ENCODE measurements around the gene JAK1.
A peak's percentile ranks its signal among the peaks of the same experiment; 100 is the strongest.
"Not testable (repeated sequence)": the region's sequence is repeated elsewhere in the genome, so short reads cannot be mapped to it uniquely, and the experiment has no call there.

JAK1 gene

DNA sequence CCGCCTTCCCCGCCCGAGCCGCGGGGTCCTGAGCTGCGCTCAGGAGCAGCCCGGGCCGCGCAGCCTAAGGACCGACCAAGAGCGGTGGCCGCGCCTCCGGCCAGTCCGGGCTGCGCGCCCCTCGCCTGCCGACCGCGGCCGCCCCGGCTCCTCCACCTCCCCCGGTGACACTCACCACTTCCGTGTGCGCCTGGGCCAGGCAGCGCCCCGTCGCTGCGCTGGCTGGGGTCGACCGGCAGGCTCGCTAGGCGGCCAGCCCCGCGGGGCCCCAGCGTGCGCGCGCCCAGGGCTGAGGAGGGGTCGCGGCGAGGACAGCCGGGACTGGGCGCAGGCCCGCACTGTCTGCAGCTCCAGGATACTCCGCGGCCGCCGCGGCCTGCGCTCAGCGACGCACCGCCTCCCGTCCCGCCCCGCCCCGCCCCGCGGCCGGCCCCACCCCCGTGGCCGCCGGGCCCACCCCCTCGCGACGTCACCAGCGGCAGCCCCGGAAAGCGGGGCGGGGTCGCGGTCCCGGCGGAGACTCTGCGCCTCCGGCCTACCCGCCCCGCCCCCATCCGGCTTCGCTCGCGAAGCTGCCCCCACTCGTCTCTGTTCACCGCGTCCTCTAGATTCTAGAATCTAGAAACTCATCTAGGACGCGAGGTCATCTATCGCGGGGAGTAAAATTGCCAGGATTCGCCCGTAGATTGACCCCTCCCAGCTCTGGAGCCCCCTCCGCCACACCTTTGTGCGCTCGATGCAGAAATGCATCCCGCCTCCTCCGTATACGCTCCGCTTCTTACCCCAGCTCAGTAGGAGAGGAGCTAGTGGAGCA is at the start of gene JAK1:
JAK1 (minus strand) TSS at position 392 of the 814 bp plus-strand sequence. CDS start 80,285 bp downstream, outside the sequence.
- DNase-seq, result peak; percentile 88

DNA sequence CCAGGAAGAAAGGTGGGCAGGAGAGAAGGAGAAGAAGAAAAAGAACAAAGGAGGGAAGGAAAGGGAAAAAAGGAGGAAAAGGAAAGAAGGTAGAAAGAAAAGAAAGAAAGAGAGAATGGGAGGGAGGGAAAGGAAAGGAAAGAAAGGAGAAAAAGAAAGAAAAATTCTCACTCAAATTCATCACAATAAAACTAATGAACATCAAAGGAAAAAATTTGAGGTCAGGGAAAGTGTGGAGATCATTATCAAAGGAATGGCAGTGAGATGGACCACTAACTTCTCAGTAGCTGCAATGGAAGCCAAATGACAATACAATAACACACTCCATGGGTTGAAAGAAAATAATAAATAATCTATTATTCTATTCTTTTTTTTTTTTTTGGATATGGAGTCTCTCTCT is 48.0 kb upstream of the JAK1 start:
- no peak for DNase-seq

DNA sequence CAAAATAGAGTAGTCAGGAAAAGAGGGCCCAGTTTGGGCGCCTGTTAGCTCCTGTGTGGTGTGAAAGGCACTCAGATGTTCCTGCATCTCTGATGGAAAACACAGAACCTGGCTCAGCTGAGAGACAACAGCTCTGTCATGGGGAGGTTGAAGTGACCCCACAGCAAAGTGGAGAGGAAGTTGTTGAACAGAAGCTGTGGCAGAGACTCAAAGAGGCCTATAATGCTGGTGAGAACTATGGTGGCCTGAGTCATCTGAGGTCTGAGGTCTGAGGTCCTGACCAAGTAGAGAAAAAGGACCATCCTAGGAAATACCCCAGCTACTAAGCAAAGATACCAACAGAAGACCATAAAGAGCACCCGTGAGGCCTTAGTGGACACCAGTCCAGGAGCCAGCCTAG is 45.6 kb upstream of the JAK1 start:
- DNase-seq, result no peak

DNA sequence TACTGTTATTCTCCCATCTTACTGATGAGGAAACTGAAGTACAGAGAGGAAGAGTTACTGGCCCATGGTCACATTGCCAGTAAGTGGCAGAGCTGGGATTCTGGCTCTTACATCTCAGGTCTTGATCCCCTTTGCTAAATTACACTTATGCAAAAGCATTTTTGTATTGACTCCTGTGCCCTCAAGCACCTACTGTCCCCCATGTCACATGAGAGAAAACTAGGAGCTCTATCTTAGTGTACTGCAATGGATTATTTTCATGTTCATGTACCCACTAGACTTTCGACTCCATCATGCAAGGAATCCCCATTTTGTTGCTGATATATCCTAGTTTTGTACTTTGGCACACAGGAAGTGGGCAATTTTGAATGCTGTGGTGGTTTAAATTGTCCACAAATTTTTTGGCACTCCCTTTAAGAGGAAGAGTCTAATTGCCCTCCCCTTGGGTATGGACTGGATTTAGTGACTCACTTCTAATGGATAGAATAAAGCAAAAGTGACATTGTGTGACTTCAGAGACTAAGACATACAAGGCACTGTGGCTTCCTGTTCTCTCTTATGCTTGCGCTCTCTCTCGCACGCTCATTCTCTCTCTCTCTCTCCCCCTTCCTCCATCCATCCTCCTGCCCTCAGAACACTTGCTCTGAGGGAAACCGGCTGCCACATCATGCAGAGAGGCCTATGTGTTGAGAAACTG is 43.5 kb upstream of the JAK1 start:
- no peak for DNase-seq

DNA sequence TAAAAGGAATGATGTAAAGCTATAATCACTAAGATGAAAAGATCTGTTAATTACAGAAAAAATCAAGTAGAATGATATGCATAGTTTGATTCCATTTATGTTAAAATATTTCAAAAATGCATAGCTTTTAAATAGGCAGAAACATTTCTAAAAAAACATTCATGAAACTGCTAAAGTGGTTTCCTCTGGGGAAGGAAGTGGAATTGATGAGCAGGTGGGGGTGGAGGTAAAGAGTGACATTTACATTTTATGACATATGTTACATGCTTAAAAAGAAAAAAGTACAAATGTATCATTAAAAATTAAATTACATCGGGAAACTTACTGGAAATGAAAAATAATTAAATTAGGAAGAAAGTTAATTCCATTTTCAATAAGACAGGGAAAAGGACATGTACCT is 42.8 kb upstream of the JAK1 start:
- no peak for DNase-seq

DNA sequence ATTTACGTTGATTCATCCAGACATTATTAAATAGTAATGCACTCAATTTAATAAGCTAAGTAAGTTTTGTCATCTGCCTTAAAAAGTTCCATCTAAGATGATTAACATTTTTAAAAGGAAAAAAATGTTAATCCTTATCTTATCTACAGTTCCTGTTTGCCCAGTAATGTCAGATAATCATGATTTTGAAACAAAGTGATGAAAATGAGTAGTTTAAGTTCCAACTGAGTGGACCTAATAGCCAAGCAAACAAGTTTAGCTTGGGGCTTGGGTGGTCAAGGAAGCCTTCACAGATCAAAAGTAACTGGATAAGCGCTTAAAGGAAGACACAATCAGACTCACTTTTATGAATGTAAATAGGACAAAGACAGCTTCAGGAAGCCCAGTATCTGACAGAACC is 40.5 kb upstream of the JAK1 start:
- no peak for DNase-seq

DNA sequence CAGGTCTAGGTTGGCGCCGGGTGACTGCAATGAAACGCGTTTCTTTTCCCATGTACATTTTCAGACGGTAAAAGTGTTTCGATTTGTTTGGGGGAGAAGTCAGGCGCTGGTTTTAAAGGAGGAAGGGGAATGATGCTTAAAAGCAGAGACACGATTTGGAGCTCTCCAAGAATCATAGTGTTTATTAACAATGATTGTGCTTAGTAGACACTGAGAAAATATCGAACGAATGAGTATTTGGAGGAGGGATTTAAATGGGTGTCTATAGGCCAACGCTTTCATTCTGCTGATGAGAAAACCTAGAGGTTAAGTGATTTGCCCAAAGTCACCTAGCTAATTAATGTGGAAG is 36.9 kb upstream of the JAK1 start:
- no peak for DNase-seq

DNA sequence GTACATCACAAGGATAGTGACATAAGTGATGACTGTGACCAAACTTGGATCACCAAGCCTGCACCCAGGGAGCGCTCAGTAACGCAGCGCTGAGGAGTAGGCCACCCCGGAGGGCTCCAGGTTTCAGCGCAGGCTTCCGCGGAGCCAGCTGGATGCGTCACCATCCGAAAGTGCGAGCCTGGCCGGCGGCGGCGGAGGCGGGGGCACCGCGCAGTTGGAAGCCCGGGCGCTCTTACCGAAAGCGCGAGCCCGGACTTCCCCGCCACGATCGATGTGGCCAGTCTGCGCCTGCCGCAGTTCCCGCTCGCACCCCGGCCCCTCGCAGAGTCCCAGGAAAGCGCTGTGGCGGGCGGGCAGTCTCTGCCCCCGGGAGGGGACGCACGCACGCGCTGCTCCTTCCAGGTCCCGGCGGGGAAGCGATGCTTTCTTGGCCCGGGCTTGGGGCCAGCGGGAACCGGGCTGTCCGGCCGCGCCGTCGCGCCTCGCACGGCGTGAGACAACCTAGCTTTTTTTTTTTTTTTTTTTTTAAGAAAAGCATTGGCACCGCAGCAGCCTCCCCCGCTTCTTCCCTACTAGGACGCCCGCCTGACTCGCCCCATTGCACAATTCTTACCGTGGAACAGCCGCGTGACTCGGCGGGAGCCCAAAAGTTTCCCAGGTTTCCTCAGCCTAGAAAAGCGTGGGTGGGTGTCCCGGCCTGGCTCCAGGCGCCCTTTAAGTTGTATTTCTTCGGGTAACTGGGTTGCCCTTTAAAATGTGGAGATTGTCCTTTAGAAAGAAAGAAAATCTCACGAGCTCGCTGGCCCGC is 36.4 kb upstream of the JAK1 start:
- DNase-seq, result peak; percentile 75

DNA sequence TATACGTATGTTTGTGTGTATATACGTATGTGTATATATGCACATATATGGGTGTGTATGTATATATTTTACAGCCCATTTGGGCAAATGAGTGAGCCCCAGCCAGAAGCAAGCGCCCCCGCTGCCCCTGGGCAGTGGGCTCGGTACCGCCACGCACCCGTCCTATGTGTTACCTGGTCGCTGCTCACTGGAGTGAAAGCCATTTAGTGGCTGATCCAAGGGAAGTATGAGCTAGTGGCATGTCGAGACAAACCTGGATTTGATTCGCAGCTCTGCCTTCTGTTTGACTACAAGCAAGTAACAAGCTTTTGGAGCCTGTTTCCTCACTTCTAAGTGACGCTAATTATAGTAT is 35.8 kb upstream of the JAK1 start:
- DNase-seq, result no peak

DNA sequence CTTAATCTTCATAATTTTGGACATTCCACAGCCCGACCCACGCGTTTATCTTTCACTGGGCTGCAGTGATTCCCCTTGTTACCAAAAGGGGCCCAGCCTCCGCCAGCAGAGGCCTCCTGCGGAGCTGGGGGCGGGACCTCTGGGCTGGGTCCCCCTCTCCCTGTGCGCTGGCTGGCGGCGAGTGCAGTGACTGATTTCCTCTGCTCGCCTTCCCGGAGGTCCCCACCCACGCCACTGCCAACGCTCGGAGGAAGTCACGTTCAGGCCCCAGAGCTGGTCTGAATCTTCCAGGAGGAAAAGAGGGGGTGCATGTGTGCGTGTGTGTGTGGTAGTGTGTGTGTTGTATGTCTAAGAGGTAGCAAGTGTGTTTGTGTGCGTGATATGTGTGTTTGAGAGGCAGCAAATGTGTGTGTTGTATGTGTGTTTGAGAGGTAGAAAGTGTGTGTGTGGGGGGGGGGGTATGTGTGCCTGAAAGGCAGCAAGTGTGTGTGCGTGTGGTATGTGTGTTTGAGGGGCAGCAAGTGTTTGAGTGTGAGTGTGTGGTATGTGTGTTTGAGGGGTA is 35.0 kb upstream of the JAK1 start:
- DNase-seq, result peak; percentile 73

DNA sequence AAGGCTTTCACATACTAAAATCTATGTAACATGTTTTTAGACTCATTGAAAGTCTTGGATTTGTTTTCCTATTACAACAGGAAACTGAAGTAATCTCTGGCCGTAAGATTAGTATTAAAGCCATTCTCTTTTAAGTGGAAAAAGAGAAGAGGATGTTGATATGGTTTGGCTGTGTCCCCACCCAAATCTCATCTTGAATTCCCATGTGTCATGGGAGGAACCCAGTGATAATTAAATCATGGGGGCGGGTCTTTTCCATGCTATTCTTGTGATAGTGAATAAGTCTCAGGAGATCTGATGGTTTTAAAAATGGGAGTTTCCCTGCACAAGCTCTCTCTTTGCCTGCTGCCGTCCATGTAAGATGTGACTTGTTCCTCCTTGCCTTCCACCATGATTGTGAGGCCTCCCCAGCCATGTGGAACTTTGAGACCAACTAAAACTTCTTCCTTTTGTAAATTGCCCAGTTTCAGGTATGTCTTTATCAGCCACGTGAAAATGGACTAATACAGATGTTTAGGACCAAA is 32.1 kb upstream of the JAK1 start:
- DNase-seq, result not testable (repeated sequence)

DNA sequence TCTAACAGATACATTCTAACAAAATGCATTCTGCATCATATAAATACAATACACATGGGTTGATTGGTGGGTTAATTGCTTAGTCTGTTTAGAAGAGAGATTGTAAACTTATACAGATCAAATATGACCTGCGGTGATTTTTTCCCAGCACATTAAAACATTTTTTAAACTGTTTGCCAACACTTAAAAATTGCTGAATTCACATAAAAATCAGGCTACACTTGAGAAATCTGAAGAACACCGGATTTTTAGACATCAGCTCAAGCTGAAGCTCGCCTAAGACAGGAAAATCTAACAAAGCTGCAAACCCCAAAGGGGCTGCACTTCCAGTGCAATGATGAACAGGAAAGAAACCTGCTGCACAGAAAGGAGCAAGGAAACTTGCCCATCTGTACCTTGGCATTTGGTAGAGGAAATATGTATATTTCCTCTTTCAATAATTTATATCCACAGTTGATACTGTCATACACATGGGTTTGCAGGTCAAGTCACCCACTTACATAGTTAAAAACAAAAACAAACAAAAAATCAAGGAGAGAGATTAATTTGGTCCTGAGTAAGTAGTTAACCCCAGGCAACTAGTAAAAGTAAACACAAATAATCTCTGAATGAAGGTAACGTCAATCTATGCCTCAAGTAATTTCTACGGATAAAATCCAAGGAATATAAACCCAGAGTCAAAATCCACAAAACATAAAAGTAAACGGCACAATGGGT is 30.4 kb upstream of the JAK1 start:
- DNase-seq, result no peak

DNA sequence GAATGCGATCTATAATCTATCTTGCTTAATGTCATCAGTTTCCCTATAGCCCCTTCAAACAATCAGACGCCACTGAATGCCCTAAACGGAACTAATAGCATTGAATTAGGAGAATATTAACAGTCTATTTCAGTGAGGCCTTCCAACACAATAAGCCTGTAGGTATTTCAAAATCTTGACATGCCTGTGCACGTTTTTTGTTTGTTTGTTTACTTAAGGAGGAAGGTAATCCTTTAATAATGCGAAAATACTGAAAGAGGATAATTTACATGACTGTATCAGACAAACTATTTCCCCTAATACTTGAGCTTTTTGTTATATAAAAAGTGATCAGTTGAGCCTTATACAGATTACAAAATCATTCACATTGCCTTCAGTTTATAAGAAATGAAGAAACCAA is 29.0 kb upstream of the JAK1 start:
- no peak for DNase-seq

DNA sequence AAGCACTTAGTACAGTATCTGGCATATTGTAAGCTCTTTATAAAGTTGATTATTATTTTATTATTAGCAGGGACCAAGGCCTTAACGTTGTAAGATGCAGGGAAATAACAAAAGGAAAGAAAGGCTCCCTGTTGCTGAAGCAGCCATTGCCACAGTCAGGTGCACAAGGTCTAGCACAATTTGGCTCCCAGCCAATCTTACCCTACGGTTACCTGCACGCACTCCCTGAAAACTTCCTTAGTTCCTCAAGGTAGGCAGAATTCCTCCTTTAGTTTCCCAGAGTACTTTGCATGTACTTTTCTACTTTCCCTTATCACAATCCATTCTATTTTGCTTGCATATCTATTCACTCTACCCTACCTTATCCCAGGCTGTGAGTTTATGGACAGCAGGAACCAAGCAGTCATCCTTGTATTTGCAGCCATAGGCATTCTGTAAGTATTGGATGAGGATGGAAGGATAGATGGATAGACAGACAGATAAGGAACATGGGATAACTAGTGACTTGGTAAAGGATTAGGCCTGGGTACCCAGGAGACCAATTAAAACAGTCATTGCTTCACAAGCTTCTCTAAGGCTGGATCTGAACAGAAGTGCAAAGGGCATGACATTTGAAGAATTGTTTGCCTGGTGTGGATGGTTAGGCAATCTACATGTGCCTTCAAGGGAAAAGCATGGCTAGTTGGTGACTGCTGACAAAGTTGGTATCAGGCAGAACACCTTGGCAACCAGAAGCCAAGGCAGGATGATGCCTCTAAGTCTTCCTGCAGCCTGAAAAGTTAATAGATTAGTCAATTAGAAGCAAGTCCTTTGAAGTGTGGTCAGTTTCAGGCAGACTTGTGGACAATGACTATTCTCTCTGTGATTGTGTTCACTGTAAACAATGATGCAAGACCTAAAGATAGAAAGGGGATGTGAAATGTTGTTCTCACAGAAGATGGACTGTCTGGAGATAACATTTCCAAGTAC is 20.8 kb upstream of the JAK1 start:
- DNase-seq, result no peak

DNA sequence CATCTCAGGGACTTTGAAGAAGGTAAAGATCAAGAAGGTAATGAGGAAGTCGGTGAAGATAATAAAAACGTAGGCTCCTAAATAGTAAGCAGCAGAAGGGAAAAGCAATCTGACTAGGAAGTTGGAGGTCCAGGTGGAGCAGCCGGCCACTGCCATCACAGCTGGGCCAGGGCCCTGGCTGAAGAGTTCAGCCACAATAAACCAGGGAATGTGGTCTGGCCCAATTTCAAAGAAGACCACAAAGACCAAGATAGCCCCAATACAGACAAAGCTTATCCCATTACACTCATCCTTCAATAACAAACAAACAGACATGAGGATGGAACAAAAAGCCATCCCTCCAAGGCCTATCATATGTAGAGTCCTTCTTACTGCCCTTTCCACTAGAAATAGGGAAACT is 18.4 kb upstream of the JAK1 start:
- DNase-seq, result no peak

DNA sequence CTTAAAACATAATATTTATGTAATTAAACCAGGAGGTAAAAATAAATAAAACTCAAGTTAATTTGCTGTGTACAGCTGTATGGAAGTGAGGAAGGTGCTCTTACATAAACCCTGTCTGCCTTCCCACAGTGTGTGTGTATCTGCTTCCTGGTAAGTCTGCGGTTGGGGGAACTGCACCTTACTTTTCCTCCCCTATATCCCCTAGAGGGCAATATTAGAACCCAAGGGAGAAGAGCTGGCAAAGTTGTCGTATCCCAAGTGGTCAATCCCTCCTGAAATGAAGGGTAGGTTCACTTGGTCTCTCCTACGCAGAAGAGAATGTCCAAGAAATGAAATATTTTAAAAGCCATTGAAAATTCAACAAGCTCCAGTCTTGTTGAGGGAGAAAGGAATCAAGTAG is 17.8 kb upstream of the JAK1 start:
- no peak for DNase-seq

DNA sequence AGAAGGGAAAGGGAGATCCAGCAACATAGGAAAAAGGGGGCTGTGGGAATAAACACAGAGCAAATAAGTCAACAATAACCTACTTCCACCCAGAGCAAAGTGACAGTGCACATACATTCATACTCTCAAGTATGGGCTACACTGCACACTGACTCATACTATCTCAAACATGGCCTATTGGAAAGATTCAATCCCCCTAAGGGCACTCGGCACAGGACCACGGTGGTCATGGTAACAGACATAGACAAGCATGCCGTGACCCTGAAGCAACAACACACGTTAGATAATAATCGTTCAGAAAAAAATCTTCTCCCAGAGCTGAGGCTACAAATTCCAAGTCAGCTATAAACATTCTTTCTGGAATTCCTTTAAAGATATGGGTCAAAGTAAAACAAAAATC is 16.8 kb upstream of the JAK1 start:
- no peak for DNase-seq

DNA sequence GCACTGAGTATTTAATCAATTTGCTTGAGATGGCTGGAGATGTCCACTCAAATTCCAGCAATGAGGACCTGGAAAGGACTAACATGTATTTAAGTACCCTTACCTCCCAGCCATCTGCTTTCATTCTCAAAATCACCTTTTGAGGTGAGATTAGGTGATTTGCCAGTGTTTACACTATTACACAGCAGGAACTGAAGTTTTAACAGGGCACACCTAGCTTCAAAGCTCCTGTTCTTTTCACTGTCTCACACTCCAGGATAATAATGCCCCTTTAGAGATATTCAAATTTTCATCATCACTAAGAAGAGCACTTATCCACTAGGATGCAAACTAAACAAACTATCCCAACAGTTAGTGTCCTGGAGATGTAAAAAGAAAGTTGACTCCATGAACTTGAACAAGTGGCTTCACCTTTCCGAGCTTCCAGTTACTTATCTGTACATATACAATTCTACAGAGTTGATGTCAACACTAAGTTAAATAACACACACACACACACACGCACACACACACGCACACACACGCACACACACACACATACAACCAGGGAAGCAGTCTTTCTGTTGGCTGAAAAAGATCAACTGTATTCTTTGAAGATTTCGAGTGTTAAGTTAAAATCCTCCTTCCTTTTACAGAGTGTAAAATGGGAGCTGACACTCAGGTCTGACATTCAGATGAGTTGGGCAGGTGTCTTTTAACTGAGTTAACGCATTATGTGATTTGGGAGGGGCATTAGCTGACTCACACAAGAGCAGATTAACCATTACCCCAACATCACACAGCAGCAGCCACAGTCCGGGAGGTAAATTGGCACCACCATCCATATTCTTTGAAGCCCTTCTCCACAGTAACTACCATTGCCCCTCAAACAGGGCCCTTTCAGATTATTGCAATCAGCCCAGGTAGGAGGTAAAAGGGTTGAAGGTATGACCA is 15.5 kb upstream of the JAK1 start:
- DNase-seq, result no peak

DNA sequence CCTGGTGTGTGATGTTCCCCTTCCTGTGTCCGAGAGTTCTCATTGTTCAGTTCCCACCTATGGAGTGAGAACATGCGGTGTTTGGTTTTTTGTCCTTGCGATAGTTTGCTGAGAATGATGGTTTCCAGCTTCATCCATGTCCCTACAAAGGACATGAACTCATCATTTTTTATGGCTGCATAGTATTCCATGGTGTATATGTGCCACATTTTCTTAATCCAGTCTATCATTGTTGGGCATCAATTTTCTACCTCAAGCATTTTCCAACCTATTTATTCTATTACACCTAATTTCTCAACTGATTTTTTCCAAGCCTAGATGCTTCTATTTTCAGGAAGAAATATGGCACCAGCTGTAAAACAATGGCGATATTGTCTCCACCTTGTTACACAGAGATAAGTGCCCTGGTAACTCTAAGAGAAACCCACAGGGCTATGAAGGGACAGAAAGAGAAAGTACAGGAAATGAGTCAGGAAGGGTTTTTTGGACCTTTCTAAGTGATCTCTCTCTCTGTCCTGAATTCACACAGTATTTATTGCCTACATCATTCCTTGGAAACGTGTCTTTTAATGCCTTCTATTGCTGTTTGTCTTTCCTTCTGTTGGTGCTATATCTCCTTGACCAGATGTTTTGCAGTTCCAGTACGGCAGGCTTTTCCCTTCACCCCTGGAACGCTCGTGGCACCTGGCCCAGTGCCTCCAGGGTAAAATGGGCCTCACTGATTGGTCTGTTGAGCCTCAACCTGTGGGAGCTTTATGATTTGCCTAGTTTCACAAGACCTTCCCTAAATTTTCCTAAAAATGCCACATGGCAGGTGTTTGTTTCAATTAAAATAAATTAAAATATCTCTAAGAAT is 14.6 kb upstream of the JAK1 start:
- DNase-seq, result no peak

Data from CD4-positive, alpha-beta T cell treated with Interleukin-17A for 1 hour (primary cell).